Tracheal epithelial cell (primary cell): ENCODE measurements around the gene CRYBG3. TPM values are rescaled to one million over a fixed set of nuclear protein-coding genes. Genes with fewer than 3 reads are reported as not detected.

Source experiments
- total RNA-seq: library from RNA; depleted of rRNA; stranded (reverse); fragments of >200 nt; gene quantifications from 2 replicates; pipeline ENCODE4 v1.2.1, GENCODE V29; 2014

CRYBG3 gene
- total RNA-seq, result 15.1 and 23.6 TPM in 2 replicates

GRCh38 chr3:97821774-97822358 is at the start of gene CRYBG3:
Gene CRYBG3, plus strand, starts transcription at chr3:97822011. Its CDS starts 196 bp downstream, at chr3:97822207.

GRCh38 chr3:97971679-97972567 is 150.1 kb downstream of the CRYBG3 start, which contains the start of gene RIOX2:
Gene RIOX2, minus strand, starts transcription at chr3:97972431. Its CDS starts 4,838 bp downstream, at chr3:97967593.

Other genes with a start within 250 kb of the CRYBG3 start
- 3.8 and 10.4 TPM in 2 replicates for gene ARL6, start 57.3 kb upstream of the CRYBG3 start, total RNA-seq
- 33.5 and 41.1 TPM in 2 replicates for gene RIOX2, start 150.4 kb downstream of the CRYBG3 start, total RNA-seq
- not detected in 2 replicates for gene GABRR3, start 213.3 kb downstream of the CRYBG3 start, total RNA-seq